ENCODE measurements around the gene TASOR2. TPM values are rescaled to one million over a fixed set of nuclear protein-coding genes. Genes with fewer than 3 reads are reported as not detected.

TASOR2 gene
- total and polyA plus RNA-seq, 9 of the 15 experiments (the other 6 are each of a cell fraction or from before 2014, with no cell fraction given), result 12.7 to 75.3 (median 52.3) TPM

DNA sequence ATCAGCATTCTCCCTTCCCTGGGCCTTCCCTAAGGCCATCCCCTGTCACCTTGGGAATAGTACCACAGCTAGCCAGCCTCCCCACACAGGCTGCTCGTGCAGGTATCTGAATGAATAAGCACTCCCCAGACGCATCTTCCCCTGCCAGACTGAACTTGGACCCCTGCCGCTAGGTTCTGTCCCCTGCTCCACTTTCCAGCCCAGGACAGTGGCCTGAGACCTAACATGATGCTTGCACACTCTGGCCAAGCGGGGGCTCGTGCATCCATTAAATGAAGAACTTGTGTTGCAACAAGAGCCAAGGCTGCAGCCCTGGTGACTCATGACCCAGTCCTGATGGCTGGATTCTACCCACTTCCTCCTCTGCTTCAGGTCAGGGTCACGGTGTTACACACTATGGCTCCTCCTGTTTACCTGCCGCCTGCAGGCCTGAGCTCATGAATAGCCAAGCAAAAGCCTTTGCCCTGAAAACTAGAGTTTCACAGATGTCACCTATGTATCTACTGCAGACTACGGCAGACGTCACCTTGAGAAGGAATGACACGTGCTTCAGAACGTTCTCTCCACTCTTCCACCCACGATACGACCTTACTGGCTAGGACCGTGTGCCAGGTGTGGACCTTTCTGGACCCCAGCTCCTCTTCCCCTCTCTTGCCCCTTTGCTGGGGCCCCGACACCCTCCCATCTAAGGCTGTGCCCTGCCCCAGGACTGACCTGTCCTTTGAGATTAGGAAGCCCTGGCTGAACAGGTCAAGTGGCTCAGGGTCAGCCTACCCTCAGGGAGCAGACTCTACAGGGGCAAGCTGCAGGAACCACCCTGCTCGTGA lies 24.7 kb upstream of the TASOR2 start (continued):
- TF ChIP-seq ZNF75A (CRISPR knock-in tag; IDR thresholded peaks at IDR 0.05), result no peak
- peak in 1 of 3 experiments; percentile 43 for TF ChIP-seq YY1 (IDR thresholded peaks at IDR 0.05; ENCODE audit: borderline replicate concordance in 1 of 3, control insufficient read depth in 1 of 3, extremely low read depth in 1 of 3, insufficient read depth in 3 of 3, insufficient read length in 1 of 3, insufficient replicate concordance in 2 of 3, low read depth in 1 of 3, low read length in 2 of 3)
- TF ChIP-seq SUPT5H (IDR thresholded peaks at IDR 0.05), result no peak
- no peak for TF ChIP-seq OTX1 (CRISPR knock-in tag; IDR thresholded peaks at IDR 0.05)
- TF ChIP-seq, protein P1, sequence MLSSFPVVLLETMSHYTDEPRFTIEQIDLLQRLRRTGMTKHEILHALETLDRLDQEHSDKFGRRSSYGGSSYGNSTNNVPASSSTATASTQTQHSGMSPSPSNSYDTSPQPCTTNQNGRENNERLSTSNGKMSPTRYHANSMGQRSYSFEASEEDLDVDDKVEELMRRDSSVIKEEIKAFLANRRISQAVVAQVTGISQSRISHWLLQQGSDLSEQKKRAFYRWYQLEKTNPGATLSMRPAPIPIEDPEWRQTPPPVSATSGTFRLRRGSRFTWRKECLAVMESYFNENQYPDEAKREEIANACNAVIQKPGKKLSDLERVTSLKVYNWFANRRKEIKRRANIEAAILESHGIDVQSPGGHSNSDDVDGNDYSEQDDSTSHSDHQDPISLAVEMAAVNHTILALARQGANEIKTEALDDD (IDR thresholded peaks at IDR 0.05), result no peak
- TF ChIP-seq FOXP1 (CRISPR knock-in tag; IDR thresholded peaks at IDR 0.05), result no peak
- TF ChIP-seq RFX5 (IDR thresholded peaks at IDR 0.05; ENCODE audit: low read depth, low read length), result no peak
- TF ChIP-seq, protein P2, sequence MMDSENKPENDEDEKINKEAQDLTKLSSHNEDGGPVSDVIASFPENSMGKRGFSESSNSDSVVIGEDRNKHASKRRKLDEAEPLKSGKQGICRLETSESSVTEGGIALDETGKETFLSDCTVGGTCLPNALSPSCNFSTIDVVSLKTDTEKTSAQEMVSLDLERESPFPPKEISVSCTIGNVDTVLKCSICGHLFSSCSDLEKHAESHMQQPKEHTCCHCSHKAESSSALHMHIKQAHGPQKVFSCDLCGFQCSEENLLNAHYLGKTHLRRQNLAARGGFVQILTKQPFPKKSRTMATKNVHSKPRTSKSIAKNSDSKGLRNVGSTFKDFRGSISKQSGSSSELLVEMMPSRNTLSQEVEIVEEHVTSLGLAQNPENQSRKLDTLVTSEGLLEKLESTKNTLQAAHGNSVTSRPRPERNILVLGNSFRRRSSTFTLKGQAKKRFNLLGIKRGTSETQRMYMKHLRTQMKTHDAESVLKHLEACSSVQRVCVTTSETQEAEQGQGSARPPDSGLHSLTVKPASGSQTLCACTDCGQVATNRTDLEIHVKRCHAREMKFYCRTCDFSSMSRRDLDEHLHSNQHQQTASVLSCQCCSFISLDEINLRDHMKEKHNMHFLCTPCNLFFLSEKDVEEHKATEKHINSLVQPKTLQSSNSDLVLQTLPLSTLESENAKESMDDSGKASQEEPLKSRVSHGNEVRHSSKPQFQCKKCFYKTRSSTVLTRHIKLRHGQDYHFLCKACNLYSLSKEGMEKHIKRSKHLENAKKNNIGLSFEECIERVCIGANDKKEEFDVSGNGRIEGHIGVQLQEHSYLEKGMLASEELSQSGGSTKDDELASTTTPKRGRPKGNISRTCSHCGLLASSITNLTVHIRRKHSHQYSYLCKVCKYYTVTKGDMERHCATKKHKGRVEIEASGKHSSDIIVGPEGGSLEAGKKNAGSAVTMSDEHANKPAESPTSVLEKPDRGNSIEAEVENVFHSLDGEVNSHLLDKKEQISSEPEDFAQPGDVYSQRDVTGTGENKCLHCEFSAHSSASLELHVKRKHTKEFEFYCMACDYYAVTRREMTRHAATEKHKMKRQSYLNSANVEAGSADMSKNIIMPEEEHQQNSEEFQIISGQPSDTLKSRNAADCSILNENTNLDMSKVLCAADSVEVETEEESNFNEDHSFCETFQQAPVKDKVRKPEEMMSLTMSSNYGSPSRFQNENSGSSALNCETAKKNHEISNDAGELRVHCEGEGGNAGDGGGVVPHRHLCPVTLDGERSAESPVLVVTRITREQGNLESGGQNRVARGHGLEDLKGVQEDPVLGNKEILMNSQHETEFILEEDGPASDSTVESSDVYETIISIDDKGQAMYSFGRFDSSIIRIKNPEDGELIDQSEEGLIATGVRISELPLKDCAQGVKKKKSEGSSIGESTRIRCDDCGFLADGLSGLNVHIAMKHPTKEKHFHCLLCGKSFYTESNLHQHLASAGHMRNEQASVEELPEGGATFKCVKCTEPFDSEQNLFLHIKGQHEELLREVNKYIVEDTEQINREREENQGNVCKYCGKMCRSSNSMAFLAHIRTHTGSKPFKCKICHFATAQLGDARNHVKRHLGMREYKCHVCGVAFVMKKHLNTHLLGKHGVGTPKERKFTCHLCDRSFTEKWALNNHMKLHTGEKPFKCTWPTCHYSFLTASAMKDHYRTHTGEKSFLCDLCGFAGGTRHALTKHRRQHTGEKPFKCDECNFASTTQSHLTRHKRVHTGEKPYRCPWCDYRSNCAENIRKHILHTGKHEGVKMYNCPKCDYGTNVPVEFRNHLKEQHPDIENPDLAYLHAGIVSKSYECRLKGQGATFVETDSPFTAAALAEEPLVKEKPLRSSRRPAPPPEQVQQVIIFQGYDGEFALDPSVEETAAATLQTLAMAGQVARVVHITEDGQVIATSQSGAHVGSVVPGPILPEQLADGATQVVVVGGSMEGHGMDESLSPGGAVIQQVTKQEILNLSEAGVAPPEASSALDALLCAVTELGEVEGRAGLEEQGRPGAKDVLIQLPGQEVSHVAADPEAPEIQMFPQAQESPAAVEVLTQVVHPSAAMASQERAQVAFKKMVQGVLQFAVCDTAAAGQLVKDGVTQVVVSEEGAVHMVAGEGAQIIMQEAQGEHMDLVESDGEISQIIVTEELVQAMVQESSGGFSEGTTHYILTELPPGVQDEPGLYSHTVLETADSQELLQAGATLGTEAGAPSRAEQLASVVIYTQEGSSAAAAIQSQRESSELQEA (IDR thresholded peaks at IDR 0.05; ENCODE audit: low read depth), result no peak
- no peak for TF ChIP-seq NUFIP1 (IDR thresholded peaks at IDR 0.05; ENCODE audit: partially characterized antibody)
- TF ChIP-seq CEBPG (CRISPR knock-in tag; IDR thresholded peaks at IDR 0.05), result peak; percentile 90
- peak; percentile 49 to 65; a peak in 3 of 4 replicates for TF ChIP-seq CEBPG (tag; conservative IDR thresholded peaks at IDR 0.05 in 1 of 2, IDR thresholded peaks at IDR 0.05 in 1 of 2)
- TF ChIP-seq FOXA1 (IDR thresholded peaks at IDR 0.05; ENCODE audit: borderline replicate concordance), result no peak
- TF ChIP-seq, protein P3, sequence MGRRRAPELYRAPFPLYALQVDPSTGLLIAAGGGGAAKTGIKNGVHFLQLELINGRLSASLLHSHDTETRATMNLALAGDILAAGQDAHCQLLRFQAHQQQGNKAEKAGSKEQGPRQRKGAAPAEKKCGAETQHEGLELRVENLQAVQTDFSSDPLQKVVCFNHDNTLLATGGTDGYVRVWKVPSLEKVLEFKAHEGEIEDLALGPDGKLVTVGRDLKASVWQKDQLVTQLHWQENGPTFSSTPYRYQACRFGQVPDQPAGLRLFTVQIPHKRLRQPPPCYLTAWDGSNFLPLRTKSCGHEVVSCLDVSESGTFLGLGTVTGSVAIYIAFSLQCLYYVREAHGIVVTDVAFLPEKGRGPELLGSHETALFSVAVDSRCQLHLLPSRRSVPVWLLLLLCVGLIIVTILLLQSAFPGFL (CRISPR knock-in tag; IDR thresholded peaks at IDR 0.05), result no peak
- peak; percentile 65; the same call in 1 of the 2 replicates for TF ChIP-seq CTBP1 (IDR thresholded peaks at IDR 0.05; ENCODE audit: borderline replicate concordance)
- peak; percentile 36; the same call in 1 of the 2 replicates for TF ChIP-seq CREM (IDR thresholded peaks at IDR 0.05; ENCODE audit: low read depth)
- TF ChIP-seq NFIC (IDR thresholded peaks at IDR 0.05), result no peak
- TF ChIP-seq NR2C1 (IDR thresholded peaks at IDR 0.05), result peak; percentile 74
- peak; percentile 66 for TF ChIP-seq NR2C1 (tag; IDR thresholded peaks at IDR 0.05)
- TF ChIP-seq MIER1 (IDR thresholded peaks at IDR 0.05; ENCODE audit: low read depth), result no peak

All from K562 (cell line).